B cell (primary cell): ENCODE results near the gene PARD3B.

ENCODE experiments used
- CTCF ChIP-seq: fragments of 200-600 bp; IDR thresholded peaks from one replicate; pipeline ENCODE4 v1.8.0; 2022; ENCODE audit warnings: antibody characterized with exemption, mild to moderate bottlenecking
- EZH2 ChIP-seq: IDR thresholded peaks from 2 replicates; pipeline ENCODE4 v1.6.1; 2012; ENCODE audit warnings: borderline replicate concordance, low read depth, mild to moderate bottlenecking, moderate library complexity, low read length; ENCODE audit not compliant: insufficient read depth, poor library complexity, severe bottlenecking

- TF ChIP-seq EZH2 (no peak), CTCF (no peak)
These were observed 915.9 kb downstream of the PARD3B start for GRCh38 chr2:205461169-205461568.
